ENCODE measurements around the gene SMIM20. TPM values are rescaled to one million over a fixed set of nuclear protein-coding genes. Genes with fewer than 3 reads are reported as not detected.

SMIM20 gene
- total RNA-seq, 4 donors from 2014 or later, result 23.0 to 53.2 (median 34.6) TPM

Other genes with a start within 250 kb of the SMIM20 start
- gene SEL1L3, start 51.2 kb upstream of the SMIM20 start, total RNA-seq, result 10 to 100 TPM; 18.5 to 81.4 (median 32.4) TPM